Esophagus muscularis mucosa (tissue), 4 donors: ENCODE measurements around the gene APOBEC4. TPM values are rescaled to one million over a fixed set of nuclear protein-coding genes. Genes with fewer than 3 reads are reported as not detected.

Experiments used
- DNase-seq: peaks from one replicate; pipeline ENCODE4 v3.0.0-alpha.2; 2017; ENCODE audit errors: extremely low spot score
- H3K27ac ChIP-seq, 4 donors: fragments of 200-600 bp; sonication (generic); replicated peaks in 1 of 4; 1 replicate in 3 of 4; 2 replicates in 1 of 4; pipeline ENCODE4 v1.5.1; 2016 to 2019; ENCODE audit warnings: mild to moderate bottlenecking in 1 of 4
- H3K27me3 ChIP-seq, 4 donors: fragments of 200-600 bp; sonication (generic); one replicate each; pipeline versions ENCODE4 v1.5.1 to v1.6.0; 2016 to 2019
- H3K36me3 ChIP-seq, 4 donors: fragments of 200-600 bp; sonication (generic); one replicate each; pipeline ENCODE4 v1.5.1; 2016 to 2019
- H3K4me1 ChIP-seq, 4 donors: fragments of 200-600 bp; sonication (generic); one replicate each; pipeline ENCODE4 v1.5.1; 2016 to 2019
- H3K4me3 ChIP-seq, 4 donors: fragments of 200-600 bp; sonication (generic); 1 replicate in 2 of 4; 2 replicates in 2 of 4; pipeline ENCODE4 v1.5.1; 2016 to 2019; ENCODE audit warnings: mild to moderate bottlenecking in 4 of 4, moderate library complexity in 1 of 4
- H3K9me3 ChIP-seq, 4 donors: fragments of 200-600 bp; sonication (generic); 1 replicate in 3 of 4; 2 replicates in 1 of 4; pipeline ENCODE4 v1.5.1; 2016 to 2019
- CTCF ChIP-seq, 3 experiments: fragments of 200-600 bp in 2 of 3; fragments of 450-650 bp in 1 of 3; sonication (generic) in 2 of 3; IDR thresholded peaks; one replicate each; pipeline ENCODE4 v1.5.1; 2017 to 2019; ENCODE audit warnings: antibody characterized with exemption in 3 of 3, mild to moderate bottlenecking in 2 of 3, moderate library complexity in 1 of 3
- EP300 ChIP-seq: sonication (generic); formaldehyde crosslinking; IDR thresholded peaks from one replicate; pipeline ENCODE4 v1.6.1; 2017; ENCODE audit warnings: antibody characterized with exemption
- POLR2A ChIP-seq: fragments of 450-650 bp; IDR thresholded peaks from one replicate; pipeline ENCODE4 v1.6.1; 2017; ENCODE audit warnings: antibody characterized with exemption, moderate library complexity, mild to moderate bottlenecking, low read depth
- POLR2AphosphoS5 ChIP-seq, 2 donors: sonication (generic); formaldehyde crosslinking; IDR thresholded peaks; one replicate each; pipeline ENCODE4 v1.6.1; 2017; ENCODE audit warnings: antibody characterized with exemption in 2 of 2
- WGBS: methylation state at CpG from one replicate; pipeline ENCODE4 v1.1.5; 2018; 5-methylcytosine and 5-hydroxymethylcytosine counted together
- intact Hi-C: fragments of 100-400 bp; cut with DNase I; formaldehyde crosslinking; loops from one replicate; pipeline ENCODE4 v1.15.1; 2023
- total RNA-seq, 4 donors: library from RNA; depleted of rRNA; stranded (reverse); fragments of >200 nt; gene quantifications; one replicate each; pipeline versions ENCODE4 v1.1.0 to v1.2.1, GENCODE V29; 2016

APOBEC4 gene
- total RNA-seq, 4 donors from 2014 or later = not detected

GRCh38 chr1:183648042-183648441 lies 5.1 kb downstream of the APOBEC4 start:
- Histone ChIP-seq H3K4me3 (no peak overlapping the region), H3K4me1 (peaks cover 0 to 16% (median 6%) of the 10 kb centered on the region in 4 donors), H3K9me3 (no peaks in the 10 kb centered on the region), H3K27ac (no peak overlapping the region), H3K36me3 (no peaks in the 10 kb centered on the region), H3K27me3 (no peaks in the 10 kb centered on the region)
- no peak for DNase-seq
- TF ChIP-seq EP300 (no peak), POLR2AphosphoS5 (IDR thresholded peaks at IDR 0.05) (no peak), POLR2A (no peak), CTCF (IDR thresholded peaks at IDR 0.05) (no peak)
- 95% methylated on average over 8 of the region's 8 CpGs for WGBS
- intact Hi-C loops = no loop called here

- TF ChIP-seq CTCF (IDR thresholded peaks at IDR 0.05) = no peak
- no peak for TF ChIP-seq EP300
- intact Hi-C loops = no loop called here
Measured at GRCh38 chr1:183646776-183647175, 6.3 kb downstream of the APOBEC4 start.

GRCh38 chr1:183645531-183645930 lies 7.6 kb downstream of the APOBEC4 start:
- H3K4me3 ChIP-seq = no peak overlapping the region
- no peak for DNase-seq
- no peaks in the 10 kb centered on the region for H3K27me3 ChIP-seq
- H3K27ac ChIP-seq = no peak overlapping the region
- intact Hi-C loops = no loop called here
- H3K9me3 ChIP-seq = no peaks in the 10 kb centered on the region
- H3K36me3 ChIP-seq = no peaks in the 10 kb centered on the region
- 92% methylated on average over 5 of the region's 5 CpGs for WGBS
- TF ChIP-seq EP300 (no peak), POLR2AphosphoS5 (IDR thresholded peaks at IDR 0.05) (no peak), CTCF (IDR thresholded peaks at IDR 0.05) (no peak), POLR2A (no peak)
- H3K4me1 ChIP-seq = no peaks in the 10 kb centered on the region

More at GRCh38 chr1:183646776-183647175, 6.3 kb downstream of the APOBEC4 start:
- Histone ChIP-seq H3K9me3 (no peaks in the 10 kb centered on the region), H3K4me1 (peaks cover 0 to 7% (median 0%) of the 10 kb centered on the region in 4 donors), H3K36me3 (no peaks in the 10 kb centered on the region), H3K27me3 (no peaks in the 10 kb centered on the region), H3K27ac (no peak overlapping the region), H3K4me3 (no peak overlapping the region)
- DNase-seq = no peak

GRCh38 chr1:183642166-183642565 lies 10.9 kb downstream of the APOBEC4 start:
- H3K36me3 ChIP-seq = no peaks in the 10 kb centered on the region
- no peaks in the 10 kb centered on the region for H3K27me3 ChIP-seq
- intact Hi-C loops = no loop called here
- 94% methylated on average over 3 of the region's 3 CpGs for WGBS
- DNase-seq = no peak
- no peak overlapping the region for H3K4me3 ChIP-seq
- H3K9me3 ChIP-seq = no peaks in the 10 kb centered on the region
- H3K4me1 ChIP-seq = no peaks in the 10 kb centered on the region
- H3K27ac ChIP-seq = no peak overlapping the region
- no peak for TF ChIP-seq POLR2A
- no peak for TF ChIP-seq EP300
- no peak for TF ChIP-seq CTCF (IDR thresholded peaks at IDR 0.05)

- intact Hi-C loops = no loop called here
Measured at GRCh38 chr1:183640193-183640592, 12.9 kb downstream of the APOBEC4 start.

More at GRCh38 chr1:183640193-183640592, 12.9 kb downstream of the APOBEC4 start:
- Histone ChIP-seq H3K27ac (no peak overlapping the region), H3K4me1 (peaks cover 0 to 9% (median 8%) of the 10 kb centered on the region in 4 donors), H3K27me3 (no peaks in the 10 kb centered on the region), H3K9me3 (no peaks in the 10 kb centered on the region), H3K4me3 (no peak overlapping the region), H3K36me3 (no peaks in the 10 kb centered on the region)
- no peak for DNase-seq
- TF ChIP-seq EP300 = no peak
- WGBS = 76% methylated on average over 1 of the region's 1 CpG
